K562 (cell line): ENCODE data around the gene ORAI3. TPM values are rescaled to one million over a fixed set of nuclear protein-coding genes. Genes with fewer than 3 reads are reported as not detected.

ENCODE experiments used
- CBFA2T2 ChIP-seq: fragments of 450-650 bp; conservative IDR thresholded peaks from 2 replicates; pipeline ENCODE4 v1.6.1; 2017; ENCODE audit warnings: mild to moderate bottlenecking
- GTF2B ChIP-seq: IDR thresholded peaks from 2 replicates; pipeline ENCODE4 v1.6.1; 2011; ENCODE audit not compliant: insufficient read length; ENCODE audit errors: extremely low read depth
- HDAC3 ChIP-seq: fragments of 450-650 bp; IDR thresholded peaks from 2 replicates; pipeline ENCODE4 v1.6.1; 2018; ENCODE audit warnings: borderline replicate concordance, mild to moderate bottlenecking, moderate library complexity; ENCODE audit not compliant: partially characterized antibody
- HMGXB4 ChIP-seq: sonication (generic); formaldehyde crosslinking; IDR thresholded peaks from 2 replicates; pipeline ENCODE4 v1.8.1; 2023; ENCODE audit warnings: mild to moderate bottlenecking, missing genetic modification reagents
- NCOA2 ChIP-seq, 2 experiments: fragments of 450-650 bp; IDR thresholded peaks; 2 replicates each; pipeline ENCODE4 v1.6.1; 2018; ENCODE audit warnings: mild to moderate bottlenecking in 2 of 2, moderate library complexity in 1 of 2; ENCODE audit not compliant: partially characterized antibody in 2 of 2
- RBM34 ChIP-seq: fragments of 200-400 bp; formaldehyde crosslinking; IDR thresholded peaks from 2 replicates; pipeline ENCODE4 v1.6.1; 2018; ENCODE audit warnings: low read length, borderline replicate concordance; ENCODE audit not compliant: insufficient read depth
- SMARCB1 ChIP-seq: IDR thresholded peaks from 2 replicates; pipeline ENCODE4 v1.6.1; 2011; ENCODE audit warnings: improper control_type of control experiment, low read depth; ENCODE audit not compliant: insufficient read length
- THAP12 ChIP-seq: fragments of 250-450 bp; sonication (Bioruptor Pico); IDR thresholded peaks from 2 replicates; pipeline ENCODE4 v1.9.0; 2021; ENCODE audit warnings: mild to moderate bottlenecking, inconsistent platforms
- ZNF12 ChIP-seq: sonication (generic); formaldehyde crosslinking; IDR thresholded peaks from 2 replicates; pipeline ENCODE4 v1.4.0; 2020; ENCODE audit warnings: mild to moderate bottlenecking, missing genetic modification reagents
- ZNF584 ChIP-seq: fragments of 200-800 bp; sonication (Bioruptor generic); IDR thresholded peaks from 2 replicates; pipeline ENCODE4 v1.6.1; 2016; ENCODE audit warnings: low read depth, mild to moderate bottlenecking, missing genetic modification characterization, missing compliant biosample characterization
- polyA plus RNA-seq, 8 experiments: library from polyadenylated mRNA; depleted of rRNA in 4 of 8; stranded (reverse) in 5 of 8; unstranded in 3 of 8; fragments of >200 nt; fragmentation: Nextera tagmentation in 2 of 8; fragmentation: Illumina TruSeq in 1 of 8; extraction: Ambion mirVana in 2 of 8; extraction: Trizol in 1 of 8; gene quantifications; 2 replicates each; pipeline versions ENCODE4 v1.2.1 to v1.2.3, GENCODE V29; 2011 to 2014; ENCODE audit warnings: inconsistent platforms in 1 of 8, missing spikeins in 1 of 8
- total RNA-seq, 7 experiments: library from RNA; depleted of rRNA in 6 of 7; stranded (reverse); fragments of >200 nt in 6 of 7; fragmentation: Illumina TruSeq in 2 of 7; extraction: Trizol in 2 of 7; gene quantifications; 2 replicates each; pipeline versions ENCODE4 v1.2.1 to v1.2.3, GENCODE V29; 2011 to 2021; ENCODE audit warnings: low replicate concordance in 1 of 7
- TF ChIP-seq, protein P1 (sequence below): fragments of 200-800 bp; sonication (Bioruptor generic); IDR thresholded peaks from 2 replicates; pipeline ENCODE4 v1.6.1; 2017; ENCODE audit warnings: missing genetic modification characterization, missing compliant biosample characterization
- TF ChIP-seq, protein P2 (sequence below), 3 experiments: fragments of 200-800 bp in 1 of 3; fragments of 250-450 bp in 1 of 3; fragments of 450-650 bp in 1 of 3; sonication (Bioruptor Pico) in 1 of 3; sonication (Bioruptor generic) in 1 of 3; formaldehyde crosslinking in 1 of 3; IDR thresholded peaks; 2 replicates each; pipeline versions ENCODE4 v1.6.1 to v1.8.0; 2016 to 2022; ENCODE audit warnings: mild to moderate bottlenecking in 2 of 3, missing genetic modification characterization in 2 of 3, missing compliant biosample characterization in 1 of 3, moderate library complexity in 1 of 3

Gene ORAI3
- total and polyA plus RNA-seq, 9 of the 15 experiments (the other 6 are each of a cell fraction or from before 2014, with no cell fraction given) = 4.9 to 23.3 (median 14.1) TPM

- TF ChIP-seq, protein P1, sequence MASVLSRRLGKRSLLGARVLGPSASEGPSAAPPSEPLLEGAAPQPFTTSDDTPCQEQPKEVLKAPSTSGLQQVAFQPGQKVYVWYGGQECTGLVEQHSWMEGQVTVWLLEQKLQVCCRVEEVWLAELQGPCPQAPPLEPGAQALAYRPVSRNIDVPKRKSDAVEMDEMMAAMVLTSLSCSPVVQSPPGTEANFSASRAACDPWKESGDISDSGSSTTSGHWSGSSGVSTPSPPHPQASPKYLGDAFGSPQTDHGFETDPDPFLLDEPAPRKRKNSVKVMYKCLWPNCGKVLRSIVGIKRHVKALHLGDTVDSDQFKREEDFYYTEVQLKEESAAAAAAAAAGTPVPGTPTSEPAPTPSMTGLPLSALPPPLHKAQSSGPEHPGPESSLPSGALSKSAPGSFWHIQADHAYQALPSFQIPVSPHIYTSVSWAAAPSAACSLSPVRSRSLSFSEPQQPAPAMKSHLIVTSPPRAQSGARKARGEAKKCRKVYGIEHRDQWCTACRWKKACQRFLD (CRISPR knock-in tag) = 0 out of 2 replicates have a peak, but pooled peaks have one; percentile 3
- TF ChIP-seq NCOA2 (IDR thresholded peaks at IDR 0.05; ENCODE audit: partially characterized antibody in 2 of 2) = no peak
- TF ChIP-seq RBM34 = 0 out of 2 replicates have a peak, but pooled peaks have one; percentile 84
- TF ChIP-seq GTF2B = no peak
- no peak for TF ChIP-seq HDAC3
- no peak for TF ChIP-seq CBFA2T2
- TF ChIP-seq THAP12 (CRISPR knock-in tag) = no peak
- TF ChIP-seq SMARCB1 = no peak
- TF ChIP-seq HMGXB4 = no peak
- TF ChIP-seq, protein P2, sequence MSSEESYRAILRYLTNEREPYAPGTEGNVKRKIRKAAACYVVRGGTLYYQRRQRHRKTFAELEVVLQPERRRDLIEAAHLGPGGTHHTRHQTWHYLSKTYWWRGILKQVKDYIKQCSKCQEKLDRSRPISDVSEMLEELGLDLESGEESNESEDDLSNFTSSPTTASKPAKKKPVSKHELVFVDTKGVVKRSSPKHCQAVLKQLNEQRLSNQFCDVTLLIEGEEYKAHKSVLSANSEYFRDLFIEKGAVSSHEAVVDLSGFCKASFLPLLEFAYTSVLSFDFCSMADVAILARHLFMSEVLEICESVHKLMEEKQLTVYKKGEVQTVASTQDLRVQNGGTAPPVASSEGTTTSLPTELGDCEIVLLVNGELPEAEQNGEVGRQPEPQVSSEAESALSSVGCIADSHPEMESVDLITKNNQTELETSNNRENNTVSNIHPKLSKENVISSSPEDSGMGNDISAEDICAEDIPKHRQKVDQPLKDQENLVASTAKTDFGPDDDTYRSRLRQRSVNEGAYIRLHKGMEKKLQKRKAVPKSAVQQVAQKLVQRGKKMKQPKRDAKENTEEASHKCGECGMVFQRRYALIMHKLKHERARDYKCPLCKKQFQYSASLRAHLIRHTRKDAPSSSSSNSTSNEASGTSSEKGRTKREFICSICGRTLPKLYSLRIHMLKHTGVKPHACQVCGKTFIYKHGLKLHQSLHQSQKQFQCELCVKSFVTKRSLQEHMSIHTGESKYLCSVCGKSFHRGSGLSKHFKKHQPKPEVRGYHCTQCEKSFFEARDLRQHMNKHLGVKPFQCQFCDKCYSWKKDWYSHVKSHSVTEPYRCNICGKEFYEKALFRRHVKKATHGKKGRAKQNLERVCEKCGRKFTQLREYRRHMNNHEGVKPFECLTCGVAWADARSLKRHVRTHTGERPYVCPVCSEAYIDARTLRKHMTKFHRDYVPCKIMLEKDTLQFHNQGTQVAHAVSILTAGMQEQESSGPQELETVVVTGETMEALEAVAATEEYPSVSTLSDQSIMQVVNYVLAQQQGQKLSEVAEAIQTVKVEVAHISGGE (CRISPR knock-in tag; IDR thresholded peaks at IDR 0.05) = peak in 2 of 3 experiments; percentile 69 to 73; a peak in 2 of 6 replicates
- no peak for TF ChIP-seq ZNF584 (CRISPR knock-in tag)
- TF ChIP-seq ZNF12 (CRISPR knock-in tag) = no peak
Measured at GRCh38 chr16:30948667-30949649, at the start of gene ORAI3 (continued).
